IMR-90 (cell line): ENCODE data around the gene AP4B1. TPM values are rescaled to one million over a fixed set of nuclear protein-coding genes. Genes with fewer than 3 reads are reported as not detected.

ENCODE experiments used
- ATAC-seq: fragments of 200-7000 bp; cut with Tn5 transposase; 2 replicates; pipeline ENCODE4 v1.9.1; 2020; ENCODE audit warnings: low read depth, mild to moderate bottlenecking, moderate library complexity
- BruUV-seq: library from RNA; stranded (reverse); fragments of 400-500 nt; replicated peaks from 2 replicates; lab custom pipeline; 2021; lab: Mats Ljungman, UMichigan
- CTCF ChIA-PET: fragments of 300-600 bp; formaldehyde crosslinking; extraction: SDS; loops from one replicate; lab custom pipeline; 2021; ENCODE audit warnings: antibody characterized with exemption; lab: Yijun Ruan, JAX
- POLR2A ChIA-PET: fragments of 300-600 bp; sonication (Branson Sonifier 250); formaldehyde crosslinking; loops from one replicate; lab custom pipeline; 2022; ENCODE audit warnings: antibody characterized with exemption; ENCODE audit not compliant: unreplicated experiment; lab: Charles Lee
- DNase-seq: peaks from one replicate; pipeline ENCODE4 v3.0.0; 2013
- H2AFZ ChIP-seq: replicated peaks from 2 replicates; pipeline ENCODE3; 2013; ENCODE audit warnings: low read length, mild to moderate bottlenecking; ENCODE audit not compliant: poor library complexity
- H2AK5ac ChIP-seq: 2 replicates; pipeline ENCODE4 v1.6.1; 2013; ENCODE audit warnings: low read depth, low read length, inconsistent platforms
- H2AK9ac ChIP-seq: replicated peaks from 2 replicates; pipeline ENCODE3; 2013; ENCODE audit warnings: mild to moderate bottlenecking, low read depth, low read length, moderate library complexity; ENCODE audit not compliant: poor library complexity
- H2BK120ac ChIP-seq: 2 replicates; pipeline ENCODE4 v1.6.1; 2013; ENCODE audit warnings: low read depth, low read length, inconsistent platforms
- H2BK15ac ChIP-seq: 3 replicates; pipeline ENCODE4 v1.6.1; 2013; ENCODE audit warnings: low read depth, low read length, inconsistent platforms
- H2BK20ac ChIP-seq: 2 replicates; pipeline ENCODE4 v1.6.1; 2013; ENCODE audit warnings: low read depth, mild to moderate bottlenecking, inconsistent platforms, low read length, moderate library complexity
- H2BK5ac ChIP-seq: 2 replicates; pipeline ENCODE4 v1.6.1; 2013; ENCODE audit warnings: mild to moderate bottlenecking, low read depth, low read length, inconsistent platforms; ENCODE audit not compliant: poor library complexity, severe bottlenecking
- H3K14ac ChIP-seq: replicated peaks from 2 replicates; pipeline ENCODE4 v1.6.1; 2013; ENCODE audit warnings: low read depth, low read length, inconsistent platforms
- H3K18ac ChIP-seq: 2 replicates; pipeline ENCODE4 v1.6.1; 2013; ENCODE audit warnings: low read depth, low read length, control low read depth
- H3K23ac ChIP-seq: 2 replicates; pipeline ENCODE4 v1.6.1; 2013; ENCODE audit warnings: low read depth, low read length, inconsistent platforms
- H3K27ac ChIP-seq: 2 replicates; pipeline ENCODE4 v1.5.1; 2013; ENCODE audit warnings: mild to moderate bottlenecking, control low read depth, low read length; ENCODE audit not compliant: insufficient read depth
- H3K27me3 ChIP-seq: 2 replicates; pipeline ENCODE4 v1.6.1; 2013; ENCODE audit warnings: low read length; ENCODE audit not compliant: control insufficient read depth, insufficient read depth
- H3K36me3 ChIP-seq: 2 replicates; pipeline ENCODE4 v1.6.1; 2013; ENCODE audit warnings: low read length, mixed read lengths; ENCODE audit not compliant: control insufficient read depth, insufficient read depth
- H3K4ac ChIP-seq: 2 replicates; pipeline ENCODE4 v1.6.1; 2013; ENCODE audit warnings: low read depth, low read length, inconsistent platforms
- H3K4me1 ChIP-seq: 2 replicates; pipeline ENCODE4 v1.6.1; 2013; ENCODE audit warnings: low read length, mixed read lengths; ENCODE audit not compliant: control insufficient read depth, insufficient read depth
- H3K4me2 ChIP-seq: 2 replicates; pipeline ENCODE4 v1.6.1; 2013; ENCODE audit warnings: low read depth, mild to moderate bottlenecking, control low read depth, low read length, moderate library complexity
- H3K4me3 ChIP-seq: 2 replicates; pipeline ENCODE4 v1.5.1; 2013; ENCODE audit warnings: low read depth, mild to moderate bottlenecking, control low read depth, low read length, moderate library complexity; ENCODE audit not compliant: insufficient read depth
- H3K56ac ChIP-seq: 2 replicates; pipeline ENCODE4 v1.6.1; 2013; ENCODE audit warnings: low read length, inconsistent platforms; ENCODE audit not compliant: insufficient read depth; ENCODE audit errors: extremely low read depth
- H3K79me1 ChIP-seq, 2 experiments: 2 replicates each; pipeline ENCODE4 v1.6.1; 2013; ENCODE audit warnings: low read length in 2 of 2, inconsistent platforms in 1 of 2, low read depth in 1 of 2
- H3K9ac ChIP-seq: 2 replicates; pipeline ENCODE4 v1.6.1; 2013; ENCODE audit warnings: low read depth, low read length, control low read depth
- H3K9me1 ChIP-seq: 2 replicates; pipeline ENCODE4 v1.6.1; 2013; ENCODE audit warnings: low read length, inconsistent platforms; ENCODE audit not compliant: insufficient read depth
- H3K9me3 ChIP-seq: 2 replicates; pipeline ENCODE4 v1.6.1; 2013; ENCODE audit warnings: low read length; ENCODE audit not compliant: control insufficient read depth, insufficient read depth
- H4K20me1 ChIP-seq: 2 replicates; pipeline ENCODE4 v1.6.1; 2013; ENCODE audit warnings: low read length, inconsistent platforms; ENCODE audit not compliant: insufficient read depth
- H4K5ac ChIP-seq: 2 replicates; pipeline ENCODE4 v1.6.1; 2013; ENCODE audit warnings: mild to moderate bottlenecking, low read depth, low read length, control low read depth
- H4K8ac ChIP-seq, 2 experiments: 2 replicates each; pipeline ENCODE4 v1.6.1; 2013; ENCODE audit warnings: low read depth in 2 of 2, low read length in 2 of 2, control low read depth in 1 of 2, inconsistent platforms in 1 of 2
- H4K91ac ChIP-seq: 2 replicates; pipeline ENCODE4 v1.6.1; 2013; ENCODE audit warnings: low read depth, low read length, inconsistent platforms; ENCODE audit not compliant: insufficient read depth
- CEBPB ChIP-seq: IDR thresholded peaks from 2 replicates; pipeline ENCODE4 v1.6.1; 2012; ENCODE audit warnings: low read depth, low read length, improper control_type of control experiment
- CHD1 ChIP-seq: IDR thresholded peaks from 2 replicates; pipeline ENCODE4 v1.6.1; 2012; ENCODE audit warnings: low read depth, low read length, improper control_type of control experiment
- WGBS, 2 experiments: methylation state at CpG; one replicate each; pipeline versions ENCODE4 v1.1.5 to v1.1.7; 2013; ENCODE audit warnings: missing lambda C conversion rate in 2 of 2; ENCODE audit not compliant: insufficient read length in 1 of 2; ENCODE audit errors: extremely low coverage in 2 of 2; 5-methylcytosine and 5-hydroxymethylcytosine counted together
- dilution Hi-C: fragments of 300-500 bp; cut with HindIII; formaldehyde crosslinking; loops from one replicate; pipeline ENCODE4 v1.14.3; 2018; ENCODE audit warnings: low sequenced_read_pairs; ENCODE audit not compliant: unreplicated experiment
- in situ Hi-C: fragments of 300-500 bp; cut with MboI; formaldehyde crosslinking; loops from 3 replicates; pipeline ENCODE4 v1.14.3; 2019; ENCODE audit warnings: low sequenced_read_pairs, inconsistent platforms, mixed read lengths
- intact Hi-C: fragments of 100-400 bp; cut with micrococcal nuclease; formaldehyde crosslinking; loops from 2 replicates; pipeline ENCODE4 v1.10.0; 2022
- polyA plus RNA-seq, 3 experiments: library from polyadenylated mRNA; depleted of rRNA; stranded (reverse); fragments of >200 nt; gene quantifications; 2 replicates each; pipeline ENCODE4 v1.2.3, GENCODE V29; 2012; ENCODE audit warnings: low replicate concordance in 1 of 3
- total RNA-seq: library from RNA; depleted of rRNA; stranded (reverse); fragments of >200 nt; gene quantifications from 2 replicates; pipeline ENCODE4 v1.2.3, GENCODE V29; 2012

AP4B1 gene
- total and polyA plus RNA-seq, 2 of the 4 experiments (the other 2 are of a cell fraction): 15.6 to 18.1 TPM

GRCh38 chr1:113868387-113869083 is 36.1 kb downstream of the AP4B1 start:
- no peak overlapping the region for H3K4me2 ChIP-seq
- 100% methylated on average over 1 of the region's 4 CpGs; no CpG with 5 or more reads in 1 of the 2 experiments for WGBS, 2 experiments
- ATAC-seq: peak; percentile 49
- peak overlapping the region; percentile 36; the same call in 1 of the 2 replicates for H4K5ac ChIP-seq
- peaks cover 3% of the 10 kb centered on the region; the same call in 1 of the 2 replicates for H3K9me1 ChIP-seq
- no peaks in the 10 kb centered on the region for H3K36me3 ChIP-seq
- H4K91ac ChIP-seq: 0 out of 2 replicates have a peak overlapping the region, but pooled peaks have one; percentile 3
- H3K4me3 ChIP-seq: no peak overlapping the region
- H4K8ac ChIP-seq: peak overlapping the region in 1 of 2 experiments; percentile 57; a peak in 2 of 4 replicates
- intact Hi-C loops: no loop called here
- H2BK5ac ChIP-seq: no peak overlapping the region
- no TSS peak for BruUV-seq
- no peak overlapping the region for H3K14ac ChIP-seq
- H3K18ac ChIP-seq: no peak overlapping the region; the same call in 1 of the 2 replicates
- H2BK20ac ChIP-seq: no peak overlapping the region
- no peak overlapping the region for H3K4ac ChIP-seq
- peak overlapping the region; percentile 54 for H2AFZ ChIP-seq
- H2BK120ac ChIP-seq: peak overlapping the region; percentile 16; the same call in 1 of the 2 replicates
- peak; percentile 59 for DNase-seq
- in situ Hi-C loops: loop anchor here (25.0 kb wide), 1 partner anchor 419 kb away; no protein-coding TSS in a partner anchor
- no peak overlapping the region for H3K27ac ChIP-seq
- dilution Hi-C loops: no loop called here
- no peaks in the 10 kb centered on the region for H3K27me3 ChIP-seq
- peaks cover 6% of the 10 kb centered on the region; the same call in 1 of the 2 replicates for H3K4me1 ChIP-seq
- no peaks in the 10 kb centered on the region for H3K9me3 ChIP-seq
- no peak overlapping the region for H3K56ac ChIP-seq
- TF ChIP-seq CHD1 (no peak), CEBPB (peak; percentile 51)
- peak overlapping the region; percentile 62; the same call in 1 of the 2 replicates for H2AK5ac ChIP-seq
- H2BK15ac ChIP-seq: no peak overlapping the region
- ChIA-PET CTCF (interaction anchor here (0.6 kb wide), 1 partner anchor 1221 kb away, joined by 4 read pairs; no protein-coding TSS in a partner anchor), POLR2A (no interaction called here)
- H4K20me1 ChIP-seq: no peaks in the 10 kb centered on the region
- no peak overlapping the region for H3K9ac ChIP-seq
- H3K79me1 ChIP-seq: no peaks in the 10 kb centered on the region
- H2AK9ac ChIP-seq: no peak overlapping the region
- no peak overlapping the region for H3K23ac ChIP-seq
